OCI-LY1 (cell line): ENCODE data around the gene MRPS17.

Experiments used
- EZH2 ChIP-seq: fragments of 200-600 bp; sonication (generic), shearing (Covaris generic); IDR thresholded peaks from 2 replicates; pipeline ENCODE4 v1.8.0; 2017; ENCODE audit warnings: borderline replicate concordance, mixed run types, mild to moderate bottlenecking, antibody characterized with exemption, low read length, moderate library complexity, mixed read lengths
- TF ChIP-seq, protein P1 (sequence below): fragments of 200-600 bp; sonication (generic), shearing (Covaris generic); IDR thresholded peaks from 2 replicates; pipeline ENCODE4 v1.5.1; 2017; ENCODE audit warnings: mild to moderate bottlenecking, antibody characterized with exemption, low read length, moderate library complexity, mixed read lengths

DNA sequence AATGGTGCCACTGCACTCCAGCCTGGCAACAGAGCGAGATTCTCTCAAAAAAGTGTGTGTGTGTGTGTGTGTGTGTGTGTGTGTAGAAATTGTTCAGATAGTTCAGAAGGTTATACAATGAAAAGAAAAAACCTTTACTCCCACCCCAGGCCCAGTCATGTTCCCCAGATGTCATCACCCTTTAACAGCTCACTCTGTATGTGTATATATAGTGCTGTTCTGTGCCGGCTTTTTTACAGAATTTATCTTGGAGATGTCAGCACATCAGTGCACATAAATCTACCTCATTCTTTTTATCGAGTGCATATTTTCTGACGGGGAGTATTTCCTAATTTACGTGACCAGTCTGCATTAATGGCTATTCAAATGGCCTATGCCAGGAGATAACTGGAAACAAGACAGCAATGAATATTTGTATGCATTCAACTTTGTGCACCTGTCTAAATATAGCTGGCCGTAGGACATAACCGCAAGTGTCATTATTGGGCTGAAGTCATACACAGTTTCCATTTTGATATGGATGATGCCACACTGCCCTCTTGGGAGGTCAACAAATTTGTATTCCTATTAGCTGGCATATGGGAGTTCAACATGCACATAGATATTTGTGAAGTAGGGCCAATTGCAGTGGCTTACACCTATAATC, 24.4 kb downstream of the MRPS17 start:
- TF ChIP-seq, protein P1, sequence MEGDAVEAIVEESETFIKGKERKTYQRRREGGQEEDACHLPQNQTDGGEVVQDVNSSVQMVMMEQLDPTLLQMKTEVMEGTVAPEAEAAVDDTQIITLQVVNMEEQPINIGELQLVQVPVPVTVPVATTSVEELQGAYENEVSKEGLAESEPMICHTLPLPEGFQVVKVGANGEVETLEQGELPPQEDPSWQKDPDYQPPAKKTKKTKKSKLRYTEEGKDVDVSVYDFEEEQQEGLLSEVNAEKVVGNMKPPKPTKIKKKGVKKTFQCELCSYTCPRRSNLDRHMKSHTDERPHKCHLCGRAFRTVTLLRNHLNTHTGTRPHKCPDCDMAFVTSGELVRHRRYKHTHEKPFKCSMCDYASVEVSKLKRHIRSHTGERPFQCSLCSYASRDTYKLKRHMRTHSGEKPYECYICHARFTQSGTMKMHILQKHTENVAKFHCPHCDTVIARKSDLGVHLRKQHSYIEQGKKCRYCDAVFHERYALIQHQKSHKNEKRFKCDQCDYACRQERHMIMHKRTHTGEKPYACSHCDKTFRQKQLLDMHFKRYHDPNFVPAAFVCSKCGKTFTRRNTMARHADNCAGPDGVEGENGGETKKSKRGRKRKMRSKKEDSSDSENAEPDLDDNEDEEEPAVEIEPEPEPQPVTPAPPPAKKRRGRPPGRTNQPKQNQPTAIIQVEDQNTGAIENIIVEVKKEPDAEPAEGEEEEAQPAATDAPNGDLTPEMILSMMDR: no peak
- TF ChIP-seq EZH2: no peak
